NCI-H146 treated with DMSO at 0.1 percent for 48 hours (cell line): ENCODE results near the gene C5.

Experiments used
- DNase-seq: peaks from one replicate; lab custom pipeline; 2025; ENCODE audit not compliant: unreplicated experiment; lab: John Stamatoyannopoulos, UW

C5 gene

DNA sequence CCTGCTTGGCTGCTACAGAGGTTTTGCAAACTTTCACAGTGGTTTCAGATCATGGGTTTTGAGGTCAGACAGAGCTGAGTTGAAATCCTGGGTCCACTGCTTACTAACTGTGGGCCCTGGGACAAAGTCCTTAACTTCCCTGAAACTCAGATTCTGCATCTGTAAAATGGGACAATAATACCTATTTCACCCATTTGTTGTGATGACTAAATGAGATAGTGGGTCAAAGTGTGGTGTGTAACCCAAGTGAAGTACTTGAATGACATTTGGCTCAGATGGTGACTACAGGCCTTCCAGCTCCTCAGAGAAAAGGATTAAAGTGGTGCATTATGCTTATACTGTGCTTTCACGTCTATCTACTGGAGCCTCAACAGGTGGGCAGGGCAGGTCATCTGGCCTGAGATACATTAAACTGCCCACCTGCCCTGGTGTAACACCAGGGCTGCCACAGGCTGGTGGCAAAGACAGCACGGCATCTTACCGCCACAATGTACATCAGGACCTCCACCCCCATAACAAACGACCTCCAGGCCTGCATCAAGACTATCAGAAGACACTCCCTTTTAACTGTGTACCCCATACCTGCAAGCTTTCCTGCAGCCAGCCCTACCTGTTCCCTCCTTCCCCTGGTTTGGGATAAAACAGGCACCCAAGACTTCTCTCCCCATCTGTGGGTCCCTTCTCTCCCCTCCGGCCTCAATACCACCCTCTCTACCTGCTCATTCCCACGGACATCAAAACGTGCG, 122.6 kb downstream of the C5 start:
- DNase-seq = no peak

DNA sequence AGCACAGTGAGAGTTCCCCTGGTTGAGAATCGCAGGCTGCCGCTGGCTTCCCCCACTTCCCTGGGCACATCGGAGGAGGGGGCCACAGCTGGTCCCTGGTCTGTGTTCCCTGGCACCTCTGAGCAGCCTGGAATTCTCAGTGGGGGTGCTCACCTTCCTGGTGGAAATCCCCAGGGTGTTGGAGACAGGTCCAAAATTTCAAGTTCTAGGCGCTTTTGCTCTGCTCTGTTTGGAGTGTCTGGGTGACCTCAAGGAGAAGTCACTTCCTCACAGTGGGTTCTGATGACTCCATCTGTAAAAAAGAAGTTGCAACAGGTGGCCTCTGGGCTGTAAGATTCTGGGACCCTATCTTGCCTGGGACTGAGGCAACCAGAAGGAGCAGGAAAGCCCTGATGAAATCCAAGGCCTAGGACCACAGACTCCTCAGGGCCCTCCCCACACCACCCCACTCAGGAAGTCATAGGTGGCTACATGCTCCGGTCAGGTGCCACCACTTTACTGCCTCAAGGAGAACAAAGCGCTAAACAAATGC, 123.6 kb downstream of the C5 start, which contains the start of gene TRAF1:
TSS of gene TRAF1 (minus strand) at position 400 of the 532 bp plus-strand sequence. CDS start 721 bp downstream, outside the sequence.
- DNase-seq = no peak

- no peak for DNase-seq
Observed at GRCh38 chr9:120925535-120926396, 124.3 kb downstream of the C5 start.

DNA sequence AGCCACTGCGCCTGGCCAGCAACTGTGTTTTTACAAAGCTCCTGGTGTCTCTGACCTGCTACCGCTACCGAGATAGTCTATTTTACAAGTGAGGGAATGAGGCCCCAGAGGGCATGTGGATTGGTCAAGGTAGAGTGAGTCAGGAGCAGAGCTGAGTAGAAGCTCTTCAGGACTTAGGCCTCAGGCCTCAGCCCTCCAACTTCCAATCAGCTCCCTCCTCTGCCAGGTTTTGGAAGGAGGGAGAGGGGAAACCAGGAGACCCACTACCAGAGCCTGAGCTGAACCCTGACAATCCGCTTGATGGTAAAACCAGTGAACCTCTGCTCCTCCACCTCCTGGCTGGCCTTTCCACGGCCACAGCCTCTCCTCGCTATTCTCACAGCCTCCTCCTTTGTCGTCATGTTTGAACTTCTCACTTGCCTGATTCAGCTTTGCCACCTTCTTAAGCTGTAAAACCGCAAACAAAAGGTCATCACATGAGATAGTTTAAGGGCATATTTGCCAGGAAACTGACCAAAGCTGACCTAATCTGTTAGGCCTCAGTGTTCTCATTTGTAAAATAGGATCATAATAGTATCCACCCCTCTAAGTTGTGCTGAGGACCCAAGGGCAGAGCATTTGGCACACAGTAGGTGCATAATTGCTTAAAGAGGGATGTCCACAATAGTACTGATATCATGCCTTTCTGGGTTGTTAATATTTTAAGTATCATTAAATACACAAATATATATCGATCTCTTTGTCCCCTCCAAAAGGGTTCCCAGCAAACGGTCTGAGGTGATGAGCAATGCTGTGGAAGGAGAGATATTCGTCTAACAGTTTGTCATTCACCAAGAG, 125.2 kb downstream of the C5 start:
- DNase-seq = no peak

GRCh38 chr9:120923620-120924328, 126.3 kb downstream of the C5 start:
- no peak for DNase-seq

- DNase-seq = no peak
Observed at GRCh38 chr9:120922404-120923195, 127.5 kb downstream of the C5 start.

DNA sequence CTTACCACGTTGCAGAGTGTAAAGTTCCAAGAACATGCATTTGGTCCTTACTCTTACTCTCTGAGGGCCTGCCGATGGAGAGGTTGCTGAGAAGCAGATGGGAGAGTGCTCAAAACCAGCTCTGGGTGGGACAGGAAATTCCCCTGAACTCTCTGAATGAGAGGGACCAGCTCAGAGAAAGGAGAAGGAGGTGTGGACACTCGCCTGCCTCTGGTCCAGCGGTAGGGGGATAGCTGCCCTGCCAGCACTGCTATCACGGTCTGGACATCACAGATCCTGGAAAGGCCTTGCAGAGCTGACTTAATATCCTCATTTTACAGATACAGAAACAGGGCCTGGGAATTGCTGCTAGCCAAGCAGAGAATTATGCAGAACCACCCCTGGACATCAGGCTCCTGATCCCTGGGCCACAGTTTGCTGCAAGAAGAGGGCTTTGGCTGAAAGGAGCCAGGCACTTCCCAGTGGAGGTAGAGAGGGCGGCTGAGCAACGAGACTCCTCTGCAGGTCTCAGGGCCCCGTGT, 128.4 kb downstream of the C5 start:
- no peak for DNase-seq

DNA sequence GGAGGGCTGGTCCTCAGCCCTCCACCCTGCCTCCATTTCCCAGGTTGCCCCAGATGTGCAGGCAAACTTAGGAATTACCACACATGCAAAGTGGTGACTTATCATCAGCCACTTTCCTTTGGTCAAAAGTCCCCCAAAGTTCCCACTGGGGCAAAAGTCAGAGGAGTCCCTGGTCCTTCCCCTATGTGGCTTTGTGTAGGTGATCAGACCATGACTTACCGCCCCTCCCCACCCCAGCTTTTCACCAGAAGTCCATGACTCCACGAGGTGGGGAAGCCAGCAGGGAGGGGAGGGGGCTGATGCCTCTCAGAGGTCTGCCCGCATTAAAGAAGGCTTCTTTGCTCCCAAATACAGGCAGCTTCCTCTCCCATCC, 129.3 kb downstream of the C5 start:
- no peak for DNase-seq

DNA sequence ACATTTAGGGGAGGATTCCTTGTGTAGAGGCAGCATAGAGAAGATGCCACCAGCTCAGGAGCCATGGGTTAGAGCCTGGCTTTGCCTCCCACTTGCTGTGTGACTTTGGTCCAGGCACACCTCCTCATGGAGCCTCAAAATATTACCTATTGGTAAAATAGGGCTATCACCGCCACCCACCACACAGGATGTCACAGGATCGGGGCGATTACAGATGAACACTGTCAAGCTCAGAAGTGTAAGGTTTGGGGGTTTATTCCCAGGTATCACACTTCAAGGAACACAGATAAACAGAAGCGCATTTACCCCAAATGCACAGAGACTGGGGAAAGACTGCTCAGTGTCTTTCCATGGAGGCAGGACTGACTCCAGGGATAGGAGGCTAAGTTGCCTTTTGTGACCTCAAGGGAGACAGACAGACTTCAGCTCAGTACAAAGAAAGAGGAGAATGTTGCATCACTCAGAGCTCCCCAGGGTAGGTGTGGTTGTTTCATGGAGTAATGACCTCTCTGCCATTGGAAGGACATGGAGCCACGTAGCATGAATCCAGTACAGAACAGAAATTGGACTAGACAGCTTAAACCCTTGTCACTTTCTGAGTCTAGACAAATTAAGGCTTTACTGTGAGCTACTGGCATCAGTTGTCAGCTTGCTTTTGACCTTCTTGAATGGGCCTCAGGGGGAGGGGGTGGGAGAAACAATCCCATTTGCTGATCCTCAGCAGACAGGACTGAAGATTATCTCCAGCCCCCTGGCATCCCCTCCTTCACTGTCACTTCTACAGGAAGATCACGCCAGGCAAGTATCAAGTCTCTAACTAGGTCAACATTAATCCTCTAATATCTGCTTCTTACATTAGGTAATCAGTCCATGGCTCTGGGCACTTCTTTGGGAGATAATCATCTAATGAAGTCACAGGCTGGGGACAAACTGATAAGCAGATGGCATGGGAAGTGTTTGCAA, 130.0 kb downstream of the C5 start:
- no peak for DNase-seq

GRCh38 chr9:120918931-120919842, 130.9 kb downstream of the C5 start:
- no peak for DNase-seq

GRCh38 chr9:120917929-120918762, 131.9 kb downstream of the C5 start:
- DNase-seq = no peak

DNA sequence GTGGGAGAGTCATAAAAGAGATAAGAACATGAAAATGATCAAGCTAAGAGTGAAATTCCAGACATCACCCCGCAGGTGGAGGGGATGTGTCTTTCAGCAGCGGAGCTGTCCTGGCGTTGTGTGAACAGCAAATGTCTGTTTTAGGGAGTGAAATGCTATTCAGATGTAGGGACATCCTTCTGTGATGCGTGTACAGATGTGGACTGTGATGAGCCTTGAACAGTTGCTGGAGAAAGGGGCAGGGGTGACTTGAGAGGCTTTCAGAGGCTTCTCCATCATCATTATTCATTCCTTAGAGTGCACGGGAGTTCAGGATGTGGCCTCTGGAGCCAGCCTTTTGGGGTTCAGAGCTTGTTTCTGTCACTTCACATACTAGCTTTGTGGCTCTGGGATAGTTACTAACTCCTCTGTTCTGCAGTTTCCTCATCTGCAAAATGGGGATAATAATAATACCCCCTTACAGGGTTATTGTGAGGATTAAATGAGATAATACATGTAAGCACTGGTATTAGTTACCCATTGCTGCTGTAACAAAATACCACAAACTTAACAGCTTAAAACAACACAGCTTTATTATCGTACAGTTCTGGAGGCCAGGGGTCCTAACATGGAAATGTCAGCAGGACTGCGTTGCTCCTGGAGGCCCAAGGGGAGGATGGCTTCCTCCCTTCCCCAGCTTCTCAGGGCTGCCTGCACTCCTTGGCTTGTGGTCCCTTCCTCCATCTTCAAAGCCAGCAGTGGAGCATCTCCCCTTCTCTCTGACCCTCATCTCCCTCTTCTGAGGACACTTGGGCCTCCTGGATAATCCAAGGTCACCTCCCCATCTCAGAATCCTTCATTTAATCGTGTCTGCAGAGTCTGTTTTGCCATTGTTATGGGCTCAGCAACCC, 132.8 kb downstream of the C5 start:
- DNase-seq = no peak

DNA sequence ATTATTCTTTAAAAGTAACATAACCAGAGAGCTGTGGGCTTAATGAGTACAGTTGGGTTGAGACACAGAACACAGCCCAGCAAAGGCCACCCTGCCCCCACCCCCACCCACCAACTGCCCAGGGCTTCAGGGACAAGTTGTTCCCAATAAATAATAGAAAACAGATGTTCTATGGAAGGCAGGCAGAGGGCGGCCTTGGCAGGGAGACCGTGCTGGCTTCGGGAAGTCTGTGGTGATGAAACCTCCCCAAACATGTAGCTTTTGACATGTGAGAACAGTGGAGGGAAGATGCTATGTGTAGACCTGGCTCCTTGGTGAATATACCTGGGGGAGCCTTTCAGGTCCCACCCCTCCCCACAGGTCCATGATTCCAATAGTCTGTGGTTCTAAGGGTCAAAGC, 133.5 kb downstream of the C5 start:
- DNase-seq = no peak

GRCh38 chr9:120915854-120916470, 134.1 kb downstream of the C5 start:
- DNase-seq = no peak

- DNase-seq = no peak
Observed at GRCh38 chr9:120914953-120915352, 135.1 kb downstream of the C5 start.
